Ishikawa (cell line): ENCODE data around the gene MMAA.

Source experiments
- CREB1 ChIP-seq: IDR thresholded peaks from 2 replicates; pipeline ENCODE4 v1.6.1; 2012; ENCODE audit warnings: low read depth
- EGR1 ChIP-seq: IDR thresholded peaks from 2 replicates; pipeline ENCODE4 v1.6.1; 2012
- FOXM1 ChIP-seq: IDR thresholded peaks from 2 replicates; pipeline ENCODE4 v1.6.1; 2012; ENCODE audit warnings: low read depth, borderline replicate concordance
- NFIC ChIP-seq: IDR thresholded peaks from 2 replicates; pipeline ENCODE4 v1.6.1; 2012
- TAF1 ChIP-seq: IDR thresholded peaks from 2 replicates; pipeline ENCODE4 v1.6.1; 2012; ENCODE audit warnings: low read depth, mild to moderate bottlenecking
- TCF12 ChIP-seq: IDR thresholded peaks from 2 replicates; pipeline ENCODE4 v1.6.1; 2012; ENCODE audit warnings: low read depth
- YY1 ChIP-seq: IDR thresholded peaks from 2 replicates; pipeline ENCODE4 v1.6.1; 2012; ENCODE audit warnings: low read depth
- TF ChIP-seq, protein P1 (sequence below): IDR thresholded peaks from 2 replicates; pipeline ENCODE4 v1.6.1; 2012
- TF ChIP-seq, protein P2 (sequence below): IDR thresholded peaks from 2 replicates; pipeline ENCODE4 v1.6.1; 2012
- TF ChIP-seq, protein P3 (sequence below): IDR thresholded peaks from 2 replicates; pipeline ENCODE4 v1.6.1; 2012; ENCODE audit warnings: low read depth, mild to moderate bottlenecking

DNA sequence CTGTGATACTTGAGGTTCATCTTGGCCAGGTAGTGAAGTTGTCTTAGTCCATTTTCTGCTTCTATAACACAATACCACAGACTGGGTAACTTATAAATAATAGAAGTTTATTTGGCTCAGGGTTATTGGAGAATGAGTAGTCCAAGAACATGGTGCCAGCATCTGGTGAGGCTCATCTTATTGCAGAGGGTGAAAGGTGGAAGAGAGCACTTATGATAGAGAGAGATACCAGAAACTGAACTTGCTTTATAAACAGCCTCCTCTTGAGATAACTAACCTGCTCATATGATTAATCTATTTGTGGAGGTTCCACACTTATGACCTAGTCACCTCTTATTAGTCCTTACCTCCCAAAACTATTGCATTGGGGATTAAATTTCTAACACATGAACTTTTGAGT, 62.3 kb downstream of the MMAA start:
- TF ChIP-seq EGR1, result no peak
- TF ChIP-seq, protein P1, sequence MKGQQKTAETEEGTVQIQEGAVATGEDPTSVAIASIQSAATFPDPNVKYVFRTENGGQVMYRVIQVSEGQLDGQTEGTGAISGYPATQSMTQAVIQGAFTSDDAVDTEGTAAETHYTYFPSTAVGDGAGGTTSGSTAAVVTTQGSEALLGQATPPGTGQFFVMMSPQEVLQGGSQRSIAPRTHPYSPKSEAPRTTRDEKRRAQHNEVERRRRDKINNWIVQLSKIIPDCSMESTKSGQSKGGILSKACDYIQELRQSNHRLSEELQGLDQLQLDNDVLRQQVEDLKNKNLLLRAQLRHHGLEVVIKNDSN, result no peak
- TF ChIP-seq, protein P2, sequence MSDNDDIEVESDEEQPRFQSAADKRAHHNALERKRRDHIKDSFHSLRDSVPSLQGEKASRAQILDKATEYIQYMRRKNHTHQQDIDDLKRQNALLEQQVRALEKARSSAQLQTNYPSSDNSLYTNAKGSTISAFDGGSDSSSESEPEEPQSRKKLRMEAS, result no peak
- TF ChIP-seq TCF12, result no peak
- no peak for TF ChIP-seq YY1
- TF ChIP-seq, protein P3, sequence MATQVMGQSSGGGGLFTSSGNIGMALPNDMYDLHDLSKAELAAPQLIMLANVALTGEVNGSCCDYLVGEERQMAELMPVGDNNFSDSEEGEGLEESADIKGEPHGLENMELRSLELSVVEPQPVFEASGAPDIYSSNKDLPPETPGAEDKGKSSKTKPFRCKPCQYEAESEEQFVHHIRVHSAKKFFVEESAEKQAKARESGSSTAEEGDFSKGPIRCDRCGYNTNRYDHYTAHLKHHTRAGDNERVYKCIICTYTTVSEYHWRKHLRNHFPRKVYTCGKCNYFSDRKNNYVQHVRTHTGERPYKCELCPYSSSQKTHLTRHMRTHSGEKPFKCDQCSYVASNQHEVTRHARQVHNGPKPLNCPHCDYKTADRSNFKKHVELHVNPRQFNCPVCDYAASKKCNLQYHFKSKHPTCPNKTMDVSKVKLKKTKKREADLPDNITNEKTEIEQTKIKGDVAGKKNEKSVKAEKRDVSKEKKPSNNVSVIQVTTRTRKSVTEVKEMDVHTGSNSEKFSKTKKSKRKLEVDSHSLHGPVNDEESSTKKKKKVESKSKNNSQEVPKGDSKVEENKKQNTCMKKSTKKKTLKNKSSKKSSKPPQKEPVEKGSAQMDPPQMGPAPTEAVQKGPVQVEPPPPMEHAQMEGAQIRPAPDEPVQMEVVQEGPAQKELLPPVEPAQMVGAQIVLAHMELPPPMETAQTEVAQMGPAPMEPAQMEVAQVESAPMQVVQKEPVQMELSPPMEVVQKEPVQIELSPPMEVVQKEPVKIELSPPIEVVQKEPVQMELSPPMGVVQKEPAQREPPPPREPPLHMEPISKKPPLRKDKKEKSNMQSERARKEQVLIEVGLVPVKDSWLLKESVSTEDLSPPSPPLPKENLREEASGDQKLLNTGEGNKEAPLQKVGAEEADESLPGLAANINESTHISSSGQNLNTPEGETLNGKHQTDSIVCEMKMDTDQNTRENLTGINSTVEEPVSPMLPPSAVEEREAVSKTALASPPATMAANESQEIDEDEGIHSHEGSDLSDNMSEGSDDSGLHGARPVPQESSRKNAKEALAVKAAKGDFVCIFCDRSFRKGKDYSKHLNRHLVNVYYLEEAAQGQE, result no peak
- TF ChIP-seq TAF1, result no peak
- TF ChIP-seq FOXM1, result no peak
- no peak for TF ChIP-seq NFIC
- TF ChIP-seq CREB1, result no peak
